ENCODE measurements around the gene CLCN2. TPM values are rescaled to one million over a fixed set of nuclear protein-coding genes. Genes with fewer than 3 reads are reported as not detected.

Gene CLCN2
- polyA plus RNA-seq, 2 of the 4 experiments (the other 2 are of a cell fraction): 2.2 to 5.4 TPM

DNA sequence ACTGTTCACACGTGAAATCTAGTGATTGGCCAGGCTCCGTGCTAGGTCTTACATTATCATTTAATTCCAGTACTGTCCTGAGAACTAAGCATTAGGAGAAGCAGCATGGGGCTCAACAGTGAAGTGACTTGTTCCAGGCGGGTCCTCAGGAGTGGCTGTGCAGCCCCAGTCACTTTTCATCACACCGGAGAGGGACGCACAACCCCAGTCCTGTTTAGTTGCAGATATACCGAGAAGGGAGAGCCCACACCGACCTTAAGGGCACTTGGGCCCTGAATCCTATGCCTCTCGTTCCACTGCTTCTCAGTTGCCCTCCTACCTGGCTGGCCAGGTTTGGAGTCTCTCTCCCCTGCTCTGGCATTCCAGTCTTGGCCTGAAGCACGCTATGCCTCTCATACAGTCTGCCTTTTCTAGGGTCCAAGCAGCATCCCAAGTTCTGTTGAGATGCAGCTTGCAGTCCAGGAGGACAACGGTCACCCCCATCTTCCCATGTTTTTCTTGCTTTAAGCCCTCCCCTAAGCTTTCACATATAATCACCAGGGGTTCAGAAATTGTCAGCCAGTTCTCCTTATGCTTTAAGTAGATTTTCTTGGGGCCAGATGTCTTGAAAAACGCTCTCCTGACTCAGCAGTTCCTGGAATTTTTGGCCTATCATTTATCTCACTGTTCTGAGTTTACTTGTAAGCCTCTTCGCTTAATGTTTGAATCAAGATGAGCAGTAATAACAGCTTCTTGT lies 13.9 kb downstream of the CLCN2 start:
- TF ChIP-seq RFX5 (IDR thresholded peaks at IDR 0.05): no peak
- peak; percentile 42 for TF ChIP-seq MAFK (IDR thresholded peaks at IDR 0.05; ENCODE audit: partially characterized antibody)
- 84% methylated on average over 12 of the region's 12 CpGs for WGBS (ENCODE audit: missing lambda C conversion rate)
- ATAC-seq (no peak), DNase-seq (ENCODE audit: low read depth in 1 of 2, low spot score in 1 of 2) (no peak), FAIRE-seq (no peak)
- ChIA-PET CTCF (interaction anchor here (0.6 to 1.7 kb wide), 4 partner anchors 19 to 452 kb away, joined by 3 to 4 read pairs (median 3); no protein-coding TSS in a partner anchor), POLR2A (no interaction called here)
- no peak overlapping the region for H3K4me2 ChIP-seq
- H3K27ac ChIP-seq: no peak overlapping the region
- H3K4me1 ChIP-seq: peaks cover 8% of the 10 kb centered on the region; the same call in 2 of the 3 replicates
- H3K4me3 ChIP-seq: no peak overlapping the region
- H3K9me3 ChIP-seq: no peaks in the 10 kb centered on the region

- H3K9me3 ChIP-seq: no peaks in the 10 kb centered on the region
- WGBS (ENCODE audit: missing lambda C conversion rate): 92% methylated on average over 12 of the region's 20 CpGs
- DNase-seq (ENCODE audit: low read depth in 1 of 2, low spot score in 1 of 2): no peak
- no peak for FAIRE-seq
- no peak for ATAC-seq
- POLR2A ChIA-PET: no interaction called here
- no peak overlapping the region for H3K4me3 ChIP-seq
- no peak overlapping the region for H3K4me2 ChIP-seq
- CTCF ChIA-PET: no interaction called here
- peaks cover 8% of the 10 kb centered on the region; the same call in 2 of the 3 replicates for H3K4me1 ChIP-seq
- no peak overlapping the region for H3K27ac ChIP-seq
- no peak for TF ChIP-seq TFCP2L1 (CRISPR knock-in tag; IDR thresholded peaks at IDR 0.05)
- no peak for TF ChIP-seq RCOR1 (IDR thresholded peaks at IDR 0.05; ENCODE audit: low read depth, low read length)
Measured at GRCh38 chr3:184346480-184347190, 14.8 kb downstream of the CLCN2 start.

DNA sequence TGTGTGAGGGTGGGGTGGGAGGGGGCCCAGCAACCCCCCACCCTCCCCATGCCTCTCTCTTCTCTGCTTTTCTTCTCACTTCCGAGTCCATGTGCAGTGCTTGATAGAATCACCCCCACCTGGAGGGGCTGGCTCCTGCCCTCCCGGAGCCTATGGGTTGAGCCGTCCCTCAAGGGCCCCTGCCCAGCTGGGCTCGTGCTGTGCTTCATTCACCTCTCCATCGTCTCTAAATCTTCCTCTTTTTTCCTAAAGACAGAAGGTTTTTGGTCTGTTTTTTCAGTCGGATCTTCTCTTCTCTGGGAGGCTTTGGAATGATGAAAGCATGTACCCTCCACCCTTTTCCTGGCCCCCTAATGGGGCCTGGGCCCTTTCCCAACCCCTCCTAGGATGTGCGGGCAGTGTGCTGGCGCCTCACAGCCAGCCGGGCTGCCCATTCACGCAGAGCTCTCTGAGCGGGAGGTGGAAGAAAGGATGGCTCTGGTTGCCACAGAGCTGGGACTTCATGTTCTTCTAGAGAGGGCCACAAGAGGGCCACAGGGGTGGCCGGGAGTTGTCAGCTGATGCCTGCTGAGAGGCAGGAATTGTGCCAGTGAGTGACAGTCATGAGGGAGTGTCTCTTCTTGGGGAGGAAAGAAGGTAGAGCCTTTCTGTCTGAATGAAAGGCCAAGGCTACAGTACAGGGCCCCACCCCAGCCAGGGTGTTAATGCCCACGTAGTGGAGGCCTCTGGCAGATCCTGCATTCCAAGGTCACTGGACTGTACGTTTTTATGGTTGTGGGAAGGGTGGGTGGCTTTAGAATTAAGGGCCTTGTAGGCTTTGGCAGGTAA lies 15.9 kb downstream of the CLCN2 start:
- no peaks in the 10 kb centered on the region for H3K9me3 ChIP-seq
- POLR2A ChIA-PET: interaction anchor here (1.0 kb wide), 1 partner anchor 16 kb away, joined by 3 read pairs; the partner anchor contains the start of genes CLCN2 and POLR2H
- ATAC-seq: peak; percentile 80 to 91
- TF ChIP-seq KDM5A (IDR thresholded peaks at IDR 0.05) (no peak), SMC3 (IDR thresholded peaks at IDR 0.05) (peak; percentile 30; the same call in 1 of the 3 replicates), JUN (IDR thresholded peaks at IDR 0.05) (no peak), RAD21 (conservative IDR thresholded peaks at IDR 0.05 in 1 of 2, IDR thresholded peaks at IDR 0.05 in 1 of 2) (peak in 1 of 2 experiments; percentile 16; a peak in 1 of 5 replicates), HMGXB4 (CRISPR knock-in tag; IDR thresholded peaks at IDR 0.05; ENCODE audit: borderline replicate concordance) (no peak), HOXA7 (CRISPR knock-in tag; IDR thresholded peaks at IDR 0.05) (no peak)
- TF ChIP-seq, protein P1, sequence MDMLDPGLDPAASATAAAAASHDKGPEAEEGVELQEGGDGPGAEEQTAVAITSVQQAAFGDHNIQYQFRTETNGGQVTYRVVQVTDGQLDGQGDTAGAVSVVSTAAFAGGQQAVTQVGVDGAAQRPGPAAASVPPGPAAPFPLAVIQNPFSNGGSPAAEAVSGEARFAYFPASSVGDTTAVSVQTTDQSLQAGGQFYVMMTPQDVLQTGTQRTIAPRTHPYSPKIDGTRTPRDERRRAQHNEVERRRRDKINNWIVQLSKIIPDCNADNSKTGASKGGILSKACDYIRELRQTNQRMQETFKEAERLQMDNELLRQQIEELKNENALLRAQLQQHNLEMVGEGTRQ (IDR thresholded peaks at IDR 0.05): peak; percentile 30; the same call in 1 of the 2 replicates
- TF ChIP-seq, protein P2, sequence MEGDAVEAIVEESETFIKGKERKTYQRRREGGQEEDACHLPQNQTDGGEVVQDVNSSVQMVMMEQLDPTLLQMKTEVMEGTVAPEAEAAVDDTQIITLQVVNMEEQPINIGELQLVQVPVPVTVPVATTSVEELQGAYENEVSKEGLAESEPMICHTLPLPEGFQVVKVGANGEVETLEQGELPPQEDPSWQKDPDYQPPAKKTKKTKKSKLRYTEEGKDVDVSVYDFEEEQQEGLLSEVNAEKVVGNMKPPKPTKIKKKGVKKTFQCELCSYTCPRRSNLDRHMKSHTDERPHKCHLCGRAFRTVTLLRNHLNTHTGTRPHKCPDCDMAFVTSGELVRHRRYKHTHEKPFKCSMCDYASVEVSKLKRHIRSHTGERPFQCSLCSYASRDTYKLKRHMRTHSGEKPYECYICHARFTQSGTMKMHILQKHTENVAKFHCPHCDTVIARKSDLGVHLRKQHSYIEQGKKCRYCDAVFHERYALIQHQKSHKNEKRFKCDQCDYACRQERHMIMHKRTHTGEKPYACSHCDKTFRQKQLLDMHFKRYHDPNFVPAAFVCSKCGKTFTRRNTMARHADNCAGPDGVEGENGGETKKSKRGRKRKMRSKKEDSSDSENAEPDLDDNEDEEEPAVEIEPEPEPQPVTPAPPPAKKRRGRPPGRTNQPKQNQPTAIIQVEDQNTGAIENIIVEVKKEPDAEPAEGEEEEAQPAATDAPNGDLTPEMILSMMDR (IDR thresholded peaks at IDR 0.05): peak; percentile 30; the same call in 2 of the 3 replicates
- TF ChIP-seq, protein P3, sequence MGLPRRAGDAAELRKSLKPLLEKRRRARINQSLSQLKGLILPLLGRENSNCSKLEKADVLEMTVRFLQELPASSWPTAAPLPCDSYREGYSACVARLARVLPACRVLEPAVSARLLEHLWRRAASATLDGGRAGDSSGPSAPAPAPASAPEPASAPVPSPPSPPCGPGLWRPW (IDR thresholded peaks at IDR 0.05): no peak
- CTCF ChIA-PET: interaction anchor here (0.6 to 2.8 kb wide), 5 partner anchors 8 to 435 kb away, joined by 3 to 23 read pairs (median 4); no protein-coding TSS in a partner anchor
- FAIRE-seq: no peak
- peak; percentile 68 to 72 for DNase-seq (ENCODE audit: low read depth in 1 of 2, low spot score in 1 of 2)
- H3K4me3 ChIP-seq: no peak overlapping the region
- no peak overlapping the region for H3K27ac ChIP-seq
- peaks cover 8% of the 10 kb centered on the region; the same call in 2 of the 3 replicates for H3K4me1 ChIP-seq
- WGBS (ENCODE audit: missing lambda C conversion rate): 58% methylated on average over 11 of the region's 14 CpGs
- H3K4me2 ChIP-seq: no peak overlapping the region

Measured in A549 (cell line).